ENCODE results near the gene ITIH2.

DNA sequence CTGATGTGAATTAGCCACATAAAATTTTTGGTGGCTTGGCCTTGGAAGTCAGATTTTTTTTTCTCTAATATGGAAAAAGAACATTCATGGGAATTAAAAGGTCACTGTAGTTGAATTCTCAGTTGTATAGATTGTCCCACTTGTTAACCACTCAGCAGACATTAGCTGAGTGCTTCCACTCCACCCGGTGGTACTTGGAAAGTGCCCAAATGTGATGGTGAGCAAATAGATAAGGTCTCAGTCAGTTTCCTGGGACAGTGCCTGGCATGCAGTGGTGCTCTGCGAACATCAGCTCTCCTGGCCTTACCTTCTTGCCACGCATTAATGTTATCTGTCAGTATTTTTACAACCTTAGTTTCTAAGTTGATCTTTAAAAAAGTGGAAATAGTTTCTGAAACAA, 86.3 kb downstream of the ITIH2 start:
- TF ChIP-seq POLR2A (IDR thresholded peaks at IDR 0.05; ENCODE audit: extremely low read depth, insufficient read length) (no peak), MYC (IDR thresholded peaks at IDR 0.05; ENCODE audit: low read depth, low read length) (no peak)
- TF ChIP-seq, protein P1, sequence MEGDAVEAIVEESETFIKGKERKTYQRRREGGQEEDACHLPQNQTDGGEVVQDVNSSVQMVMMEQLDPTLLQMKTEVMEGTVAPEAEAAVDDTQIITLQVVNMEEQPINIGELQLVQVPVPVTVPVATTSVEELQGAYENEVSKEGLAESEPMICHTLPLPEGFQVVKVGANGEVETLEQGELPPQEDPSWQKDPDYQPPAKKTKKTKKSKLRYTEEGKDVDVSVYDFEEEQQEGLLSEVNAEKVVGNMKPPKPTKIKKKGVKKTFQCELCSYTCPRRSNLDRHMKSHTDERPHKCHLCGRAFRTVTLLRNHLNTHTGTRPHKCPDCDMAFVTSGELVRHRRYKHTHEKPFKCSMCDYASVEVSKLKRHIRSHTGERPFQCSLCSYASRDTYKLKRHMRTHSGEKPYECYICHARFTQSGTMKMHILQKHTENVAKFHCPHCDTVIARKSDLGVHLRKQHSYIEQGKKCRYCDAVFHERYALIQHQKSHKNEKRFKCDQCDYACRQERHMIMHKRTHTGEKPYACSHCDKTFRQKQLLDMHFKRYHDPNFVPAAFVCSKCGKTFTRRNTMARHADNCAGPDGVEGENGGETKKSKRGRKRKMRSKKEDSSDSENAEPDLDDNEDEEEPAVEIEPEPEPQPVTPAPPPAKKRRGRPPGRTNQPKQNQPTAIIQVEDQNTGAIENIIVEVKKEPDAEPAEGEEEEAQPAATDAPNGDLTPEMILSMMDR (IDR thresholded peaks at IDR 0.05; ENCODE audit: low read depth, low read length) = no peak
- TF ChIP-seq, protein P2, sequence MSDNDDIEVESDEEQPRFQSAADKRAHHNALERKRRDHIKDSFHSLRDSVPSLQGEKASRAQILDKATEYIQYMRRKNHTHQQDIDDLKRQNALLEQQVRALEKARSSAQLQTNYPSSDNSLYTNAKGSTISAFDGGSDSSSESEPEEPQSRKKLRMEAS (IDR thresholded peaks at IDR 0.05; ENCODE audit: low read depth, low read length) = no peak
